ENCODE results near the gene LRRC56. TPM values are rescaled to one million over a fixed set of nuclear protein-coding genes. Genes with fewer than 3 reads are reported as not detected.
"Not testable (repeated sequence)": the region's sequence is repeated elsewhere in the genome, so short reads cannot be mapped to it uniquely, and the experiment has no call there.

Gene LRRC56
- total RNA-seq, 1 donor from 2014 or later = 0.22 TPM

DNA sequence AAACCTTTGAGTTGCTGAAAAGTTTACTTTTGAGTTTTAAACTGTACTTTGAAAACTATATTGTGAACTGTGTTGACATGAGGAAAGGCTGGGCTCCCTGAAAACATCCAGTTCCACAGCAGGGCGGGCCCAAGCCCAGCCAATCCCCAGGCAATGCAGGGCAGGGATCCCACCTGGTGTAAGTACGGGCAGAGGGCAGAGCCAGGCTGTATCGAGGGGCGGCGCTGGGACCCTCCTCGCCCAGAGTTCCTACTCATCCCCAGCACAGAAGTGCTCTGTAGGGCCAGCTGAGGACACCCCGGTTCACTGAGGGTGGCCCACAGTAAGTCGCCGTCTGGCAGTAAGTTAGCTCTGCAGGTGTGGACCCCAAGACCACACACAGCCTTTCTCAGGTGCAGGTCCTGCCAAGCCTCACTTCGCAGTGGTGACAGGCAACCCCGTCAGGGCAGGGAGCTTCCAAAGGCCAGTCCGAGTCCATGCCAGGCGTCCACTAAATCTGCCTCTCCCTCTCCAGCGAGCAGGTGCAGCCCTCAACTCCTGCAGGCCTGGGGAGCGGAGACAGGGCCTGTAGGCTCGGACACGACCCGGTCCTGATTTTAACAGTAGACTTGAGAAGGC is 29.8 kb downstream of the LRRC56 start:
- intact Hi-C loops (cut with micrococcal nuclease) = no loop called here
- ATAC-seq (no peak), DNase-seq (no peak)

DNA sequence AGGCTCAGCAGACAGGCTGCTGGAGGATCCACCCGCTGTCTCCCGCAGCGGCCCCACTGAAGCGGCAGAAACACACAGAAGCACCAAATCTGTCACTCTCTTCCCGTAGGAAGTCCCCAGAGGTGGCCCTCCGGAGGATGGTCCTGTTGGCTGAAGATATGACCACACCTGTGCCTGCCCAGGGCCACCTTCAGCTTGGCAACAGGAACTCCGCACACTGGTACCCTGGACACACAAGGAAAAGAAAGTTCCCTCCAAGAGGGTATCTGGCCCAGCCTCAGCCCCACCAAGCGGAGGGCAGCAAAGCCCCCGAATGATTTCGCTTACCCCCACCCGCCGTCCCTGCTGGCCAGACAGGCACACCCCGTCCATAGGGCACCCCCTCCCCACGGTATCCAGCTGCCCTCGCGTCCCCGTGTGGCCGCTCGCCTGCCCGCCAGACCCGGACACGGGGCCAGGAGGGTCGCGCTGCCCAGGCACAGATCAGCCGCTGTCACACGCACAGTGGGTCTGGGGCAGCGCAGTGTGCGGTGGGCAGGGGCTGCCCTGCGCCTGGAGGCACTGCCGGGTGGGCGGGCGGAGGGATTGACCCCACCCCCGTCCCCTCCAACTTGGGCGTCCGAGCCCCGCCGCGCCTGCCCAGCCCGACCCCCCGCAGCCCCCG is 30.4 kb downstream of the LRRC56 start:
- intact Hi-C loops (cut with micrococcal nuclease) = no loop called here
- DNase-seq = no peak
- ATAC-seq = peak; percentile 33

- DNase-seq = peak; percentile 98
- intact Hi-C loops (cut with micrococcal nuclease) = no loop called here
Measured at GRCh38 chr11:568306-569157, 31.2 kb downstream of the LRRC56 start.

GRCh38 chr11:569158-569885 is 32.0 kb downstream of the LRRC56 start:
- peak; percentile 82 for DNase-seq
- peak; percentile 52 for ATAC-seq
- intact Hi-C loops (cut with micrococcal nuclease) = no loop called here

More at GRCh38 chr11:568306-569157, 31.2 kb downstream of the LRRC56 start:
- ATAC-seq = peak; percentile 88

DNA sequence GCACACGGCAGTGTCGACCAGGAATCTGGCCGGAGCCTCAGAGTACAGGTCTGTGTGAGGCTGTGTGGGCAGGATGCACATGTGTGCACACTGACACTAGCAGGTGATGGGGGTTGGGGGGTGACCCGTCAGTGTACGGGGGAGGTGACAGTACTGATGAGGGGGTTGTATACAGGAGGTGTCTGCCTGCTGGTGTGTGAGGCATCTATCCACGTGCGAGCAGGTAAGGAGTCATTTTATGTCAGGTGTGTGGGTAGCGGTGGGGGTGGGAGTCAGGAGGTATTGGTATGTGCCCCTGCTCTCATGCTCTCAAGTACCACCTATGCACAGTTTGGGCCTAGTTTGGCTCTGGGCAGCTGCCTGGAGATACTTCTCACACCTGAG is 34.5 kb downstream of the LRRC56 start:
- DNase-seq = no peak
- ATAC-seq = no peak
- intact Hi-C loops (cut with micrococcal nuclease) = no loop called here

- DNase-seq (peak; percentile 32), ATAC-seq (no peak)
- intact Hi-C loops (cut with micrococcal nuclease) = no loop called here
Measured at GRCh38 chr11:573146-573759, 35.9 kb downstream of the LRRC56 start.

DNA sequence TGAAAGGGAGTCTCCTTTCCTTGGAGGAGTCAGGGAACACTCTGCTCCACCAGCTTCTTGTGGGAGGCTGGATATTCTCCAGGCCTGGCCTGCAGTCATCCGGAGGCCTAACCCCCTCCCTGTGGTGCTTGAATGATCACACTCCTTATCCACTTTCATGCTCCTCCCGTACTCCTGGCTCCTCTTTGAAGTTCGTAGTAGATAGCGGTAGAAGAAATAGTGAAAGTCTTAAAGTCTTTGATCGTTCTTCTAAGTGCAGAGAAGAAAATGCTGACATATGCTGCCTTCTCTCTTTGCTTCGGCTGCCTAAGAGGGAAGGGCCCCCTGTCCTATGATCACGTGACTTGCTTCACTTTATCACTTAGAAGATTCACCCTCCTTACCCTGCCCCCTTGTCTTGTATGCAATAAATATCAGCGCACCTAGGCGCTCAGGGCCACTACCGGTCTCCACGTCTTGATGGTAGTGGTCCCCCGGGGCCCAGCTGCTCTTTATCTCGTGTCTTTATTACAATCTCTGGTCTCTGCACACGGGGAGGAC is 36.8 kb downstream of the LRRC56 start:
- ATAC-seq; intact Hi-C loops (cut with micrococcal nuclease): not testable (repeated sequence)
- DNase-seq = peak; percentile 32

- DNase-seq = no peak
- peak; percentile 2 for ATAC-seq
- intact Hi-C loops (cut with micrococcal nuclease) = no loop called here
Measured at GRCh38 chr11:574632-575312, 37.4 kb downstream of the LRRC56 start.

- intact Hi-C loops (cut with micrococcal nuclease) = no loop called here
- ATAC-seq (peak; percentile 75), DNase-seq (no peak)
Measured at GRCh38 chr11:575313-575995, 38.1 kb downstream of the LRRC56 start.

DNA sequence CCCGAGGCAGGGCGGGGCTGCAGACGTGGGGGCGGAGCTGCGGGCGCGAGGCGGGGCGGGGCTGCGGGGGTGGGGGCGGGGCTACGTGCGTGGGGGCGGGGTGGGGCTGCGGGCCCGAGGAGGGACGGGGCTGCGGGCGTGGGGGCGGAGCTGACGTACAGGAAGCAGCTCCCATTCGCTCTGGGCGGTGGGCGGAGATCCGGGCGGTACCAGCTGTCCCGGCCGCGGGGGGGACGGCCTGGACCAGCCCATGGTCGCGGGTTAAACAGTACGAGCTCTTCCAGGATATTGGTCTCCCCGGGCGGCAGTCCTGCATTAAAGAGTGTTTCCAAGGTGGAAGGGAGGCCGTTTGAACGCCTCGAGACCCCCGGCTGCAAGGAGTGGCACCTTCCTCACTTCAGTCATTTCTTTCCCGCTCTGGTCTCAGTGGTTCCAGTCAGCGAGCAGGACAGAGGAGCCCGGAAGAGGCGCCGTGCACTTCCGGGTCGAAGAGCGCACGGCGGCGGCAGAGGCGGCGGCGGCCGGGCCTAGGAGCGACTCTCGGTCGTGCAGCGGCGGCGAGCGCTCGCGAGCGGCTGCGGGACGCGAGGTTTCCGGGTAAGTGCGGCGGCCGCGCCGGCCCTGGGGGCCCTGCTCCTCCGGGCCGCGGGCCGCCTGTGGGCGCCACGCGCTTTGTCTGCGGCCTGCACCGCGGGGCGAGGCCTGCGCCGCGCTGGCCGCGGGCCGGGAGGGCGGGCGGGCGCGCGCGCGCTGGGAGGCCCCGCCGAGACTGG is 38.9 kb downstream of the LRRC56 start, which contains the start of gene PHRF1:
PHRF1 (plus strand) TSS at position 475 of the 773 bp plus-strand sequence. CDS start 5,043 bp downstream, outside the sequence.
- intact Hi-C loops (cut with micrococcal nuclease) = no loop called here
- ATAC-seq (peak; percentile 91), DNase-seq (peak; percentile 98)

DNA sequence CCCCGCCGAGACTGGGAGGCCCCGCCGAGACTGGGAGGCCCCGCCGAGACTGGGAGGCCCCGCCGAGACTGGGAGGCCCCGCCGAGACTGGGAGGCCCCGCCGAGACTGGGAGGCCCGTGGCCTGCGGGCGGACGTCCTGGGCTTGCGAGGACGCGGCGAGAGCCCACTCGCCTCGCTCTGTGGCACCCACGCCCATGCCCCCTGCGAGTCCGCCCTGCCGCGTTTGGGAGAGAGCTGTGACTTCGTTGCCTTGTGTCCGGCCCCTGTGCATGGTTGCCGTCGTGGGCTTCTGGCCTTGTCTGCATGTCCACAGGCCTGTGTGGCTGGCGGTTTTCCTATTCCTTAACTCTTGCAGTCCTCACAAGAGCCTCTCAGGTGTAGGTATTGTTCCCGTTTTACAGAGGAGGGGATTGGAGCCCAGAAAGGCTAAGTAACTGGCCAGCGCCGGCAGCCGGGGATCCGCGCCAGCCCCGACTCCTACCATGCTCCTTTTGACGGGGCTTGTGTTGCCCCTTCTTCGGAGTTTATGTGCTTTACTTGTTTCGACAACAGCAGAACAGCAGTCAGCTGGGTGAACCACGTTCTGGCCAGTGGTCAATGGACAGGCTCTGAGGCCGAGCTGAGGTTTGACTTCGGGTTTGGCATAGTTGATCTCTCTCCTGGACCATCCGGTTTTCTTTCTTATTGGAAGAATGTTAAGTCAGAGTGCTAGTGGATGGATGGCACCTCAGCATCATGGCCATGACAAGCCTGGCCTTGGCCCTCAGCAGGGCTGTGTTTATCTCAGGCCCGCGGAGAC is 39.7 kb downstream of the LRRC56 start:
- ATAC-seq (no peak), DNase-seq (peak; percentile 40)
- intact Hi-C loops (cut with micrococcal nuclease) = no loop called here

DNA sequence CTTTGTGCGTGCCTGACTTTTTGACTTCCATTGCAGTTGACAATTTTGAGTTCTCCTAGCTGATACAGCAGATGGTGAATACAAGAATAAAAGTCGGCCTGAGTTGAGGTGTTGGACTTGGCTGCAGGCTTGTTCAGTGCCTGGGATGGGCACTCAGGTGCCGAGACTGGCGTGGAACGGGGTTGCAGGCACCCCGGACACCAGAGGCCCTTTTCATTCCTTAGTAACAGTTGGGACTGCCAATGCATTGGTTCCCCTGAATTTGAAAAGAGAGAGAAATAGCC is 40.2 kb downstream of the LRRC56 start:
- intact Hi-C loops (cut with micrococcal nuclease) = no loop called here
- ATAC-seq (no peak), DNase-seq (no peak)

GRCh38 chr11:578276-579035 is 41.1 kb downstream of the LRRC56 start:
- intact Hi-C loops (cut with micrococcal nuclease) = no loop called here
- DNase-seq = no peak

DNA sequence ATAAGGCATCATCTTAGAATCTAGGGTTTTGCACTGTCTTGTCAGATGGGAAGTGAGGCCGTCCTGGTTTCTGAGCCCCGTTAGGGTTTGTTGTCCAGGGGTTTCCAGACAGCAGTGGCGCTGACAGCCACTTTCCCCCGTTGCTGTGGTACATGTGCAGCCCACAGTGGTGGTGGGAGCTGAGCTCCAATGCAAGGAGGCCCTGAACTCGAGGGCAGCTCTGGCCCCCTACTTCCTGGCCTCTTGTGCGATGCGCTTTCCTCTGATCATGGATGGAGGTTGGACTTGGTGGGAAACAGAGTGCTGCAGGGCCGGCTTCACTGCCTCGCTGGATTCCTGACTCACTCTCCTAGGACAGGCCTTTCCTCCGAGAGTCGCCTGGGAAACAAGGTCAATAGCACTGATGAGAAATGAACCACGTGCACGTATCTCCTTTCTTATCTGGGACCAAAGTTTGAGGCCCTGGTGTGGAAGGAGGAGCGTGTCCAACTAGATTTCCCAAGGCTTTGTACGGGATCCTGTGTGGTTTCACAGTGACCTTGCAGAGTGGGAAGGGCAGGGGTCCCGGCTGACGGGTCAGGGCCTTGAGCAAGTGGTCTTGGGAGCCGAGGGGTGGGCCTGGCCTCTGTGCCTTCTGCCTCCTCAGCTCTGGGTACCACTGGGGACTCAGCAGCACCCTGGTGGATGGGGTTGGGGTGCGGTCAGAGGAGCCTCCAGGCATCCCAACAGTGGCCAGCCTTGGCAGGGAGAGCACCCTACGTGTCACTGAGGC is 42.7 kb downstream of the LRRC56 start:
- intact Hi-C loops (cut with micrococcal nuclease) = no loop called here
- ATAC-seq = no peak
- DNase-seq = no peak

More at GRCh38 chr11:578276-579035, 41.1 kb downstream of the LRRC56 start:
- ATAC-seq = no peak

GRCh38 chr11:581342-581741 is 44.0 kb downstream of the LRRC56 start:
- ATAC-seq (peak; percentile 11), DNase-seq (no peak)
- intact Hi-C loops (cut with micrococcal nuclease) = no loop called here
